ENCODE data around the gene CHL1.

CHL1 gene

DNA sequence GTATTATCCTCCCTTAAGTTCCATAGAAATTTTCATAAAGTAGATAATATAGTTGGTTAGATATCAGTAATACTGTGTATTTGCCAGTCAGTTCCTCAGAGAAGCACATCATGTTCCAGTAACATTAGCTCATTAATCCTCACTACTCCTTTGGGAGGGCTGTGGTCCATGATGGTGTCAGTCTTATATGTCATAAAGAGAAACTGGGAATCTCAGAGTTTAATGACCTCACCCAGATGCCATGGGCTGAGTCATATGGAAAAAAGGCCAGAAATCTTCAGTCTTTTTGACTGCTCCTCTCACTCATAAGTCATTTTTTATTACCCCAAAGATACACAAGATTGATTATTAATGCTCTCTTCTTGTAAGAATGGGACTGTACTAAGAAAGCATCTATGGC, 188.6 kb downstream of the CHL1 start:
- H3K4me3 ChIP-seq (replicated peaks in 1 of 2; ENCODE audit: low read depth in 2 of 2, low read length in 2 of 2) = no peak overlapping the region
- peak in 1 of 2 donors; percentile 67 for DNase-seq (ENCODE audit: low read depth in 2 of 2)
- TF ChIP-seq, protein P1, sequence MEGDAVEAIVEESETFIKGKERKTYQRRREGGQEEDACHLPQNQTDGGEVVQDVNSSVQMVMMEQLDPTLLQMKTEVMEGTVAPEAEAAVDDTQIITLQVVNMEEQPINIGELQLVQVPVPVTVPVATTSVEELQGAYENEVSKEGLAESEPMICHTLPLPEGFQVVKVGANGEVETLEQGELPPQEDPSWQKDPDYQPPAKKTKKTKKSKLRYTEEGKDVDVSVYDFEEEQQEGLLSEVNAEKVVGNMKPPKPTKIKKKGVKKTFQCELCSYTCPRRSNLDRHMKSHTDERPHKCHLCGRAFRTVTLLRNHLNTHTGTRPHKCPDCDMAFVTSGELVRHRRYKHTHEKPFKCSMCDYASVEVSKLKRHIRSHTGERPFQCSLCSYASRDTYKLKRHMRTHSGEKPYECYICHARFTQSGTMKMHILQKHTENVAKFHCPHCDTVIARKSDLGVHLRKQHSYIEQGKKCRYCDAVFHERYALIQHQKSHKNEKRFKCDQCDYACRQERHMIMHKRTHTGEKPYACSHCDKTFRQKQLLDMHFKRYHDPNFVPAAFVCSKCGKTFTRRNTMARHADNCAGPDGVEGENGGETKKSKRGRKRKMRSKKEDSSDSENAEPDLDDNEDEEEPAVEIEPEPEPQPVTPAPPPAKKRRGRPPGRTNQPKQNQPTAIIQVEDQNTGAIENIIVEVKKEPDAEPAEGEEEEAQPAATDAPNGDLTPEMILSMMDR (IDR thresholded peaks at IDR 0.05; ENCODE audit: low read depth, low read length) = no peak

DNA sequence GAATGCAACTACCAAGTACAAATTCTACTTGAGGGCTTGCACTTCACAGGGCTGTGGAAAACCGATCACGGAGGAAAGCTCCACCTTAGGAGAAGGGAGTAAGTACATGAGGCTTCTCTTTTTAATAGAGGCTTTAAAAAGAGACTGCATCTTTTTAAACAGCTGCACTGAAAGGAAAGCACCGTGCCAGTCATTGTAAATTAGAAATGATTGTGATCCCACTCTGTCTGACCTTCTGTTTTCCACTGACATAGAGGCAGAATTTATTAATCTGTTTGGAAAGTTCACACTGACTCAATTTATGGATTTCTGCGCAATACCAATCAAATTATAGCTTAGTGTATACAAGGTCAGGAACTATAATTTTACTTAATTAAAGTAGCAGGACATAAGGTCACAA, 198.2 kb downstream of the CHL1 start:
- DNase-seq (ENCODE audit: low read depth in 2 of 2) = no peak
- no peak overlapping the region for H3K4me3 ChIP-seq (replicated peaks in 1 of 2; ENCODE audit: low read depth in 2 of 2, low read length in 2 of 2)
- TF ChIP-seq, protein P1 (IDR thresholded peaks at IDR 0.05; ENCODE audit: low read depth, low read length) = no peak

DNA sequence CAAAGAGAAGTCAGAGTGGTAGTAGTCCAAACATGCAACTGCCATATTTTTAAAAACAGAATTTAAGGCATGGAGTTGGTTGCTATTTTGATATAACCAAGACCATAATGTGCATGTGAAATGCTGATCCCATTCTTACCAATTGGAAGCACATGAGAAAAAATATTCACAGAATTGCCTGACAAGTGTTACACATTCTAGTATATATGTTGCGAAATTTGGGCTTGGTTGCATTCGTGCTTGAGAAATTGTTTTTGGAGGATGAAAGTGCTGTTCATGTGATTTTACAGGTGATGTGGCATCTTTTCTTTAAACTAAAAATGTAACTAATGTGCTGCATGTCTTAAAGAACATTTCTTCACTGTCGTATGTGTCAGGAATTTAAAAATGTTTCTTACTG, 199.7 kb downstream of the CHL1 start:
- DNase-seq (ENCODE audit: low read depth in 2 of 2) = no peak
- no peak overlapping the region for H3K4me3 ChIP-seq (replicated peaks in 1 of 2; ENCODE audit: low read depth in 2 of 2, low read length in 2 of 2)
- TF ChIP-seq, protein P1 (IDR thresholded peaks at IDR 0.05; ENCODE audit: low read depth, low read length) = no peak

DNA sequence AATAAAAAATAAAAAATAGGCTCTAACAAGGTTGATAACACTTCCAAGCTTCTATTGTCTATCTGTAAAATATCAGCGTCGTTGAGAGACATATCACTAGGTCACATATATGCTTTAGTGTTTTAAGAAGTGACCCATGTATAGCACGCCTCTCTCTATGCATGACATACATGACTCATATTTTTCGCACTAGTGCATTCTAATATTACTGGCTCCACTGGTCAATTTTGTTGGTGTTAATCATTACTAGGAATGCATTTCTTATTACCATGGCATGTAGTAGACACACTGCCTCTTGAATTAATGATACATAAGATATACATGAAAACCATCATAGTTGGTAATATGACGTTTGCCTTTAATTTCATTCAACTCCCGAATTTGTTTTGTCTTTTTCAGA, 203.1 kb downstream of the CHL1 start:
- no peak for DNase-seq (ENCODE audit: low read depth in 2 of 2)
- no peak overlapping the region for H3K4me3 ChIP-seq (replicated peaks in 1 of 2; ENCODE audit: low read depth in 2 of 2, low read length in 2 of 2)
- TF ChIP-seq, protein P1 (IDR thresholded peaks at IDR 0.05; ENCODE audit: low read depth, low read length) = no peak

DNA sequence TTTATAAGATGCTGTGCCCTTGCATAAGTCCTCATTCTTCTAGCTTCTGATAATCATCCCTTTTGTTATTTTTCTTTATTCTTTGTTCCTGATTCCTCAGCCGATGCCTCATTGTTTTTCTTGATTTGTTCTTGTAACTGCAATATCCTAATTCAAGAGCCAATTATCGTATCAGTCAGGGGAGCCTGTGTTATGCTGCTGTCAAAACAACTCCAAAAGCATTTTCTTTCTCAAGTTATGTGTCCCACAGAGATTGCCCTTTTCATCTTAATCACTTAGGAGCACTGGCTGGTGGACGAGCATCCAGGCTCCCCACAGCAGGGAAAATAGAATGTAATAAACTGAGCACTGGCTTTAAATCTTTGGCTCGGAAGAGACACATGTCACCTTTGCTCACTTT, 207.3 kb downstream of the CHL1 start:
- DNase-seq (ENCODE audit: low read depth in 2 of 2) = no peak
- TF ChIP-seq, protein P1 (IDR thresholded peaks at IDR 0.05; ENCODE audit: low read depth, low read length) = no peak
- no peak overlapping the region for H3K4me3 ChIP-seq (replicated peaks in 1 of 2; ENCODE audit: low read depth in 2 of 2, low read length in 2 of 2)

DNA sequence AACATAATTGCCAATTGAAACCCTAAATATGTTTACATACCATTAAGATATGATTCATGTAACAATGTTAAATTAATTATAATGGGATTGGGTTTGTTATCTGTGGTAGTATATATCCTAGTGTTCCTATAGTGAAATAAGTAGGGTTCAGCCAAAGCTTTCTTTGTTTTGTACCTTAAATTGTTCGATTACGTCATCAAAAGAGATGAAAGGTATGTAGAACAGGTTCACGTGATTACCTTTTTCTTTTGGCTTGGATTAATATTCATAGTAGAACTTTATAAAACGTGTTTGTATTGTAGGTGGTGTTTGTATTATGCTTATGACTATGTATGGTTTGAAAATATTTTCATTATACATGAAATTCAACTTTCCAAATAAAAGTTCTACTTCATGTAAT, 212.4 kb downstream of the CHL1 start:
- DNase-seq (ENCODE audit: low read depth in 2 of 2) = no peak
- no peak overlapping the region for H3K4me3 ChIP-seq (replicated peaks in 1 of 2; ENCODE audit: low read depth in 2 of 2, low read length in 2 of 2)
- TF ChIP-seq, protein P1 (IDR thresholded peaks at IDR 0.05; ENCODE audit: low read depth, low read length) = no peak

DNA sequence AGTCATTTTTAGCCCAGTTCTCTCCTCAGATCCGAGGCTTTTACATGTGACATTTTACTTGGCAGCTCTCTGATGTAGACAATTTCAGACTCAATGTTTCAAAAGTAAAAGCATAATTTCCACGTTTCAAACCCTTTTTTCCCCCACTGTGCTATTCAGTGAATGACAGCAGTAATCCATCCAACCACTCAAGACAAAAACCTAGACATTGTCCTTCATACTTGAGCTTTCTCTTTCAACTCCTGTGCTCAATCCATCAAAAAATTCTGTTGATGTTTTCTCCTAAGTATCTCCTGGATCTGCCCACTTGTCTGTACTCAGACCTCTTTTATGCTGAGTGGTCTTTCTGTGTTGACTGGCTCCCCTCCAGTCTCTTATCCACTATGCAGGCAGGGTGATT, 214.7 kb downstream of the CHL1 start:
- TF ChIP-seq, protein P1 (IDR thresholded peaks at IDR 0.05; ENCODE audit: low read depth, low read length) = no peak
- no peak overlapping the region for H3K4me3 ChIP-seq (replicated peaks in 1 of 2; ENCODE audit: low read depth in 2 of 2, low read length in 2 of 2)
- DNase-seq (ENCODE audit: low read depth in 2 of 2) = no peak

Data from cardiac fibroblast (primary cell).